ENCODE measurements around the gene ARPC5L.
"Not testable (repeated sequence)": the region's sequence is repeated elsewhere in the genome, so short reads cannot be mapped to it uniquely, and the experiment has no call there.

The ARPC5L gene

DNA sequence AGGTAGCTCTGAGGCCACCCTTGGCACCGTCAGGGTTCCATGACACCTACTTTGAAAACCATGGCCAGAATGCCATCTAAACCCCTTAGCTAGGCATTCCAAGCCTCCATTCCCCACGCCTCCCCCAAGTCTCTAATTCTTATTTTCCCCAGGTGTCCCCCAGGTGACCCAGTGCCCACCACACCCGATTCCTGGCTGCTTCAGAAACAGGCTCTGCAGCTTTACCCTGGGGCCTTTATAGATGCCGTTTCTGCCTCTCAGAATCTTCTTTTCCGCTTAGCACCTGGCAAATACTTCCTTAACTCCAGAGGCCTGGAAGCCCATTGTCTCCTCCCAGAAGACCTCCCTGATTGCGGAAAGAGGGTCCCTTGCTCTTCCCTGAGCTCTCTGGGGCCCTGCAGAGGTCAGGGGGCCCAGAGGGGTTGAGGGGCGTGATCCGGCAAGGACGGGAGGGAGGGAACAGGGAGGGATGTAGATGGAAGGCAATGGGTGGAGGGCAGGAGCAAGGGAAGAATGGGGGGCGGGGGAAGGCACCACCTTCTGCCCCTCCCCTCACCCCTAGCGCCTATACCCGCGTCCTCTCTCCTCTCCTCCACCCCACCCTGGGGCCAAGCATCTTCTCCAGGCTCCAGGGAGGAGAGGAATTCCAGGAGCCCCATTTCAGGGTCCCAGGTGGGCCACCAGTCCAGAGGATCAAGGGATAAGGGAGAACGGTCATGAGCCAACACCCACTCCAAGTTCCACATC, 20.7 kb upstream of the ARPC5L start:
- no peak for DNase-seq

DNA sequence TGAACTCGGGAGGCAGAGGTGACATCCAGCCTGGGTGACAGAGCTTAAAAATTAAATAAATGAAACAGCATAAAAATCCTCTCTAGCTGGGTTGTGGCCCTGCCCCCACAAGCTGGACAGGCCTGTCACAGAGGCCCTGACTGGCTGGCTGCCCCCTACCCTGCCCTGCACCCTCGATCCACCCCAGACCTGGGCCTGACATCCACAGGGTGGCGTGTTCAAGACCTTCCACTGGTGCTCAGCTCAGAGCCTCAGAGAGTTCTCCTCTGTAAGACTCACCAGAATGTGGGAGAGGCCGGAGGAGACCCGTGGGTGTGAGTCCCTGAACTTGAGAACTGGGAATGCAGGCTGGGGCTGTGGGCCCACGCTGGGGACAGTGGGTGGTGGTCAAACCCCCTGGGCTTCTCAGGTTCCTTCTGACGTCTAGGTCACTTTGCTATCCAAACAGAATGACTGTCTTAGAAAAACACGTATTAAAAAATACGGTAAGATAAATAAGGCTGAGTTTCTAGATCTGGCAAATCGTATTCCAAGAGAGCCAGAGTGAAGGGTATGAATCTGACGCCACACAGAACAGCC, 18.4 kb upstream of the ARPC5L start:
- DNase-seq: no peak

DNA sequence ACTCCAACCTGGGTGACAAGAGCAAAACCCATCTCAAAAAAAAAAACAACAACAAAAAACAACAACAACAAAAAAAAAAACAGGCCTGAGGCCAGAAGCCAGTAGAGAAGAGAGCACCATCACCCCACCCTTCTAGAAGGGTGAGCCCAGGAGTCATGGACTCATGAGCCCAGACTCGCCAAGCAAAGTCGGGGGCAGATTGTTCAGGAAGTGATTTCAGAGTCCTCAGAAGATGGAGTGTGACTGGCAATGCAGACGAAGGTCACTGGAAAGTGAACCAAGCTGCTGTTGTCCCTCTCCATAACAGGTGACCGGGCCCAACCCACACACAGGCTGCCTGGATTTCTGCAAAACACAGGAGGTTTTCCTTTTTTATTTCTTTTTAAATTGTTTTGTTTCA, 17.6 kb upstream of the ARPC5L start:
- no peak for DNase-seq

DNA sequence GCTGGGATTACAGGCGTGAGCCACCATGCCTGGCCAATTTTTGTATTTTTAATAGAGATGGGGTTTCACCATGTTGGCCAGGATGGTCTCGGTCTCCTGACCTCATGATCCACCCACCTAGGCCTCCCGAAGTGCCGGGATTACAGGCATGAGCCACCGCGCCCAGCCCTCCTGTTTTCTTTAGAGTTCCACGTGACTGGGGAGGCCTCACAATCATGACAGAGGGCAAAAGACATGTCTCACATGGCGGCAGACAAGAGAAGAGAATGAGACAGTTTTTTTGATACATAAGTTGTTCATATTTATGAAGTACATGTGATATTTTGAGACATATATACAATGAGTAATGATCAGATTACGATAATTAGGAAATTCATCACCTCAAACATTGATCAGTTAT, 15.5 kb upstream of the ARPC5L start:
- not testable (repeated sequence) for DNase-seq

DNA sequence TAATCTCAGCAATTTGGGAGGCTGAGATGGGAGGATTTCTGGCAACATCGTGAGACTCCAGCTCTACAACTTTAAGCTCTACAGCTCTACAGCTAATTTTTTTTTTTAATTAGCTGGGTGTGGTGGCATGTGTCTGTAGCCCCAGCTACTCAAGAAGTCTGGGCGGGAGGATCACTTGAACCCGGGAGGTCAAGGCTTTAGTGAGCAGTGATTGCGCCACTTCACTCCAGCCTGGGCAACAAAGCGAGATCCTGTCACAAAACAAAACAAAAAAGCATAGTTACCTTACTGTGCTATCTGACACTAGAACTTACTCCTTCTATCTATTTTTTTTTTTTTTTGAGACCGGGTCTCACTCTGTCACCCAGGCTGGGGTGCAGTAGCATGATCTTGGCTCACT, 15.0 kb upstream of the ARPC5L start:
- DNase-seq: no peak

DNA sequence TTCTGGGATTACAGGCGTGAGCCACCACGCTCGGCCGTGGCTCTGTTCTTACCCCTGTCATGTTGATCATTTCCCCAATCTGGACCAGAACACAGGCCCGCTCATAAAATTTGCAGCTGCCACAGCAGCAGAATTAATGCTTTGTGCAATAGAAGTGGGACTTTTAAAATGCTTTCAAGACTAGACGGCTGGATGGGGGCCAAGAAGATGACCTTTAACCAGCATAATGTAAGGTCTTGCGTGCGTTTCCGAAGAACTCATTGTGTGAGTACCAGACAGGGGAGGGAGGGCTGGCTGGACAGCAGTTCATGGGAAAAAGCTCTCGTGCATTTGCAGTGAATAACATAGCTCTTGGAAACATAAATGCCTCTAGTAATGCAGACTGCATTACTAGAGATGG, 12.1 kb upstream of the ARPC5L start:
- DNase-seq: no peak

DNA sequence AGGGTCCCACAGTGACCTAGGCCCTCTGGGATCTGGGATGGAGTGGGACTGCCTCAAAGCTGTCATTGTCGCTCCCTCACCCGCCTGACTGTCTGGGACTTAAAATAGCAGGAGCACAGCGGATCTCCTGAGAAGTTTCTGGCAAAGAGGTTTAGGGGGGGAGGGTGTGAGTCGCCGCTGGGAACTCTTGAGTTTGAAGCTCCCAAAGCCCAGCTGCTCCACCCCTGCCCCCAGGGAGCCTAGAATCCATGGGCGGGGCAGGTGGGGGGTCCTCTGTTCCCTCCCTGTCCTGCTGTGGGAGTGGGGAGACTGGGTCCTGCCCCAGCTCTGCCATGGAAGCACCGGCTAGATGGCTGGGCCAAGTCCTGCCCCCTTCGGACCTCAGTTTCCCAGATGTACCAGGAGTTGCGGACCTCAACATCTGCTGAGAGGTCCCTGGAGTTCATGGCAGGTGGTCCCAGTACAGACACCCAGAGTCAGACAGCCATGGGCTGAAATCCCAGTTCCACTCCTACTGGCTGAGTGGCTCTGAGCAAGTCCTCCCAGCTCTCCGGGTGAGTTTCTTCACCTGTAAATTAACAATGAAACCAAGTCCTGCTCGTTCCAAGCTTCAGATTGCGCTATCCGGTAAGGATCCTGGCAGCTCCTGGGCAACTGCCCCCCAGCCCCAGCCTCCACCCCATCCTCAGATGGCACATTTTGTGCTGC, 9.7 kb upstream of the ARPC5L start:
- DNase-seq: no peak

DNA sequence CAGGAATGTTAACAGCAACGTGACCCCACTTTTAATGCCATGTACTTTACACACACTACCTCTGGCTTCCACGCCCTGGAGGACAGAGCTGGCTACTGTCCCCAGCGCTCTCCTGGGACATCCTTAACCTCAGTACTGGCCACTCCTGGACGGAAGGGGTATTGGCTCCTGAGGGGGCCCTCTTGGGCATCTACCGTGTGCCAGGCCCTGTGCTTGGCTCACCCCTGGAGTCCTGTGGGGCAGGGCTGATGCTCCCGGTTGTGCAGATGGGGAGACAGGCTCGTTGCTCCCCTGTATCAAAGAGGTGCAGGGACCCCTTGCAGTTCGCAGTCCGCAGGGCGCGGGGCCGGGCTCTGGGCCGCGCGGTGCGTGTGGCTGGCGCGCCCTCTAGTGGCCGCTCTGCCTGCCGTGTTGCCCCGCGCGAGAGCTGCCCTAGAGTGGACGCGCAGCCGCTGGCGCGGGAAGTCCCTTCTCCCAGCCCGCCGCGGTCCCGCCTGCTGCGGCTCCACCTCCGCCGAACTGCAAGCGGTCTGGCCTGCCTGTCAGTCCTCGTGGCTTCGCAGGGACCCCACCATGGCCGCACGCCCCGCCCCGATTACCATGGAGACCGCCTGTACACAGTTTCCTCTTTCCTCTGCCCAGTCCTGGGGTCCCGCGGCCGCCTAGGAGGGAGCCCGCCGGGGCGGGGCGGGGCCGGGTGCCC, 8.9 kb upstream of the ARPC5L start, which contains the start of gene WDR38:
WDR38 (plus strand) TSS at position 632 of the 703 bp plus-strand sequence. CDS start 72 bp downstream, outside the sequence.
- DNase-seq: peak; percentile 87

DNA sequence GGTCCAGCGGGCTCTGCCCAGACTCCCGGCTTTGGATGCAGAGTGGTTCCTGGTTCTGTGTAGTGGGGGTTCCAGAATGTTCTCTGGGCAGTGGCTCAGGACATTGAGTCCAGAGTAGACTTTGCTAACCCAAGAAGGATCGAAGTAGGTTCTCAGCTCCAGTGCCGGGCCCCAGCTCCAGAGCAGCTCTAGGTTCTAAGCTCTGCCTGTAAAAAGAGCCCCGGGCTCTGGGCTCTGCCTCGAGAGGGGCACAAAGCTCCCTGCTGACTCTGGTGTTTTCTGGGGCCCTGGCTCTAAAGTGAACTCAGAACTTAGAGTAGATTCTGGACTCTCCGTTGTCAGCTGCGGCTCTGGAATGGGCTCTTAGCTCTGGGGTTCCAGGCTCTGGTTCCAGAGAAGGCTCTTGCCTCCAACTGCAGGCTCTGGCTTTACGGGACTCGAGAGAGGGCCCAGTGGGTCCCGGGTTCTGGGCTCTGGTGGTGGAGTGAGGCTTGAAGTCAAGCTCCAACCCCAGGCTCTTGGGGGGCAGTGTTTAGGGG, 8.3 kb upstream of the ARPC5L start:
- no peak for DNase-seq

DNA sequence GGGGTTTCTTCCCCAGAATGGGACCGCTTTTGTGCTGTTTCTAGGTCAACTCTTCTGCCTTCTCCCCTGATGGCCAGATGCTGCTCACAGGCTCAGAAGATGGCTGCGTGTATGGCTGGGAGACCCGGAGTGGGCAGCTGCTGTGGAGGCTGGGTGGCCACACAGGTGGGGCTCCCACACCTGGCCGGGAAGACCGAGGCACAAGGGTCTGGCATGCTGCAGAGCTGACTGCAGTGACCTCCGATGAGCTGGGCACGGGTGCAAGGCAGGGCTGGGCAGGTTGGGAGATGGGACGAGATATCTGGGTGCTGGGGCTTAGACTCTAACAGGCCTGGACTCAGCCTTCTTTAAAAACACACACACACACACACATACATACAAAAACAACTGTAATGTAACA, 7.8 kb upstream of the ARPC5L start:
- no peak for DNase-seq

DNA sequence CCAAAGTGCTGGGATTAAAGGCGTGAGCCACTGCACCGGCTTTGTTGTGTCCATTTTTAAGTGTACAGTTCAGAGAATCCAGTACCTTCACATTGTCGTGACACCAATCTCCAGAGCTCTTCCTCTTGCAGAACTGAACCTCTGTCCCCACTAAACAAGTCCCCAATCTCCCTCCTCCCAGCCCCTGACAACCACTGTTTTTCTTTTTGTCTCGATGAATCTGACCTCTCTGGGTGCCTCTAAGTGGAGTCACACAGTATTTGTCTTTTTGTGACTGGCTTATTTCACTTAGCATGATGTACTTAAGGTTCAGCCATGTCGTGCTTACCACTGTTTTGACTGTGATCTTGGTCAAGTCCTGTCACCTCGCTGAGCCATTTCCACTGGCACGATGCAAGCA, 7.1 kb upstream of the ARPC5L start:
- no peak for DNase-seq

DNA sequence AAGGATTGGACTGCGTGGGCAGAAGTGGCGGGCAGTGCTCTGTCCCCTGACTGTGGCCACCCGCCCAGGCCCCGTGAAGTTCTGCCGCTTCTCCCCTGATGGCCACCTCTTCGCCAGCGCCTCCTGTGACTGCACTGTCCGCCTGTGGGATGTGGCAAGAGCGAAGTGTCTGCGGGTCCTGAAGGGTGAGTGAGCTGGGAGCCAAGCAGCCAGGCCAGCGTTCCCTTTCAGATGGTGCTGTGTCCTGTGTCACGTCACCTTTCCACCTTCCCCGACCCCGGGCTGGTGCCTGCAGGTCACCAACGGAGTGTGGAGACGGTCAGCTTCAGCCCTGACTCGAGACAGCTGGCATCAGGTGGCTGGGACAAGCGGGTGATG, 6.4 kb upstream of the ARPC5L start:
- no peak for DNase-seq

DNA sequence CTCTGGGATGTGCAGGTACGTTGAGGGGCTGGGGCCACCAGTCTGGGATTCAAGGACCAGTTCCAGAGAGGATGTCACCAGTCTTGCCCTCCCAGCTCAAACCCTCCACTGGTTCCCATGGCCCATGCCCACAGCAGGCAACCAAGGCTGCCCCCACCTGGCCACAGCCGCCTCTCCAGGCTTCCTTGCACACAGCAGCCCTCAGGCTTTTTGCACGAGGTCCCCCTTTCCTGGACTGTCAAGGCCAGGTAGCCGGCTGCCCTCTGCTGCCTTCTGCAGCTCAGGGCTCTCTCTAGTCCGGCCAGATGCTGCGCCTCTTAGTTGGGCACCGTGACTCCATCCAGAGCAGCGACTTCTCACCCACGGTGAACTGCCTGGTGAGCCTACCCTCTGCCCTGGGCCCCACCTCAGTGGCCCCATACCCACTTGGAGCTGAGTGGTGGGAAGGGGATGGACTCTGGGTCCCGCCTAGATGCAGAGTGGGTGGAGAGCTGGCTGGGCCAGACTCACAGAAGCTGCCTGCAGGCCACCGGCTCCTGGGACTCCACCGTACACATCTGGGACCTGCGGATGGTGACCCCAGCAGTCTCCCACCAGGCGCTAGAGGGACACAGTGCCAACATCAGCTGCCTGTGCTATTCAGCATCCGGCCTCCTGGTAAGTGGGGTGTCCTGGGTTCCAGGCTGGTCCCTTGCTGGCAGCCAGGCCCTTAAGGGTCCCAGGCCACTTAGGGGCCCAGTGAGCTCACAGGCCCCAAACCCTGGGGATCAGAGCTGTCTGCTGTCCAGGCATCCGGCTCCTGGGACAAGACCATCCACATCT, 5.8 kb upstream of the ARPC5L start:
- DNase-seq: no peak

DNA sequence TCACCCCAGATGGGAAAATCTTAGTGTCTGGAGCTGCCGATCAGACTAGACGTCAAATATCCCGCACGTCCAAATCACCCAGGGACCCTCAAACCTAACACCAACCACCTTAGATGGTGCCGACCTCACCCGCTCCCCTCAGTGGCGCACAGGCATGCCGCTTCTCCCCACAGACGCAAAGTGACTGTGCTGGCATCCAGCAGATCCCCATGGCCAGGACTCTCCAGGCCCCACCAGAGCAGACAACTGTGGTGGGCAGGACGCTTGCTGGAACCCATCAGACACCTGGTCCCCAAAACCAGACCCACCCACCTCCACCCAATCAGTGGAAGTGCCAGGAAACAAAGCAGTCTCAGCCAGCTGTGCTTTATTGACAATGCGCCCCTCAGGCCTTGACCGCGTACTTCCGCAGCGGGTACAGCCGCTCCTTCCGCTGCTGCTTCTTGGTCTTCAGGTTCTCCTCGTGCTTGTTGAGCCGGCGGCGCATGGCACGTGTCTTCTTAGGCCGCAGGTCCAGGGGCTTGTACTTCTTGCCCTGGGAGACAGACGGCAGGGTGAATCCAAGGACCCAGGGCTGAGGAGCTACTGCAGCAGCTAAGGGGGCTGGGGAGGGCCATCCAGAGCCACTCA, 4.3 kb upstream of the ARPC5L start:
- DNase-seq: no peak

DNA sequence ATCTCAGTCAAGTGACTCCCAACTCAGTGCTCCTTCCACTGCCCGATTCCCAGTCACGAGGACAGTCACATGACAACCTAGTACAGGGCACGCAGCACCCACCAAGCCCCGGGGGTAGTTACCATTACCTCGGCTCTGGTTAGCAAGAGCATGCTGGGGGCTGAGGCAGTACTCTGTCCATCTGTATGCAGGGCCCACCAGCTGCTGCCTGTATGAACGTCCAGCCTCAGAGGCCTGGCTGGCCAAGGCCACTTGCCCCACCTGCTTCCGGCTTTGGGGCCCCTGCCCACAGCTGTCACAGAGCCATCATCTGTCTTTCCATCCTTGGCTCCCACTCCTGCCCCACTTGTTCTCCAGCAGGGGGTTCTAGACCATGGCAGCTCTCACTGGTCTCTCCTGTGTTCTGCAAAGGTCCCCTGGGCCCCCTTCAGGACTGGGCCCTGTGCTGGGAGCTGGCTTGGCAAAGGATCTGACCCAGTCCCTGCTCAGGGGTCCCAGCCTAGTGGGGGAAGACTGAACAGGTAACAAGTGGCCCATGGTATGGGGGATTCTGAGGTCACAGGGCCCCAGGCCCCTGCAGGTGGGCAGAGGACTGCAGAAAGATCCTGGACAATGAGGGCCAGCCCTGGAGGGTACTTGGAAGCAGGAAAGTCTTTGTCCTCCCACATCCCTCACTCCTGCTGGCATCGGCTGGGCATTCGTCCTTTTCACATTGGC, 3.4 kb upstream of the ARPC5L start:
- peak; percentile 62 for DNase-seq

DNA sequence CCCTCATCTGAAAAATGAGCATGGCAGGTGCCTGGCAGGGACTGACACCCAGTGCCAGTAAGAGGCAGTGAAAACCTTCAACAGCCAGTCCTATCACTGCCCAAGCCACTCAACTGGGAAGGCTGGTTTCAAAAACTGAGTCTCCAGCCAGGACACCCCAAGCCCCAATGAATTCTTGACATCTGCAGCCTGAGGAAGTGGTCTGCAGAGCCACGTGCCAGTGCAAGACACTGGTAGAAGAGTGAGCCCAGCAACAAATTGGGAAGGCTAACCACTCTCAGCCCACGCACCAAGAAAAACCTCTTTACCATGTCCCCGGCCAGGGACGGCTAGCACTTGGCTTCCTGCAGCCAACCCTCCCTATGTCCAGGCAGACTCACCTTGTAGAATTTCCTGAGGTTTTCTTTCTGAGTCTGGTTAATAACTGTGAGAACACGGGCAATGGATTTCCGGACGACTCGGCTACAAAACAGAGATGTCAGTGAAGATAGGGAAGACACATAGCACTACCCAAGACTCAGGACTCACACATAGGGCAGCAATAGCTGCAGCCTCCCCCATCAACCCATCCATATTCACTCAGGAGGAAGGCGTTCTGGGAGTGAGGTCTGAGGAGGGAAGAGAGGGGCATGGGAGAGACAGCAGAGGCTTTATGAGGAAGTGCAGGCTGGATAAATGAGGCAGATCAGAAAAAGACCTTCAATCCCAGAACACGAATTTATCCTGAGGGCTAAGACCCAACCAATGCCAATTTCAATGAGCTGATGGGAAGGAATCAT, 1.9 kb upstream of the ARPC5L start:
- DNase-seq: no peak

DNA sequence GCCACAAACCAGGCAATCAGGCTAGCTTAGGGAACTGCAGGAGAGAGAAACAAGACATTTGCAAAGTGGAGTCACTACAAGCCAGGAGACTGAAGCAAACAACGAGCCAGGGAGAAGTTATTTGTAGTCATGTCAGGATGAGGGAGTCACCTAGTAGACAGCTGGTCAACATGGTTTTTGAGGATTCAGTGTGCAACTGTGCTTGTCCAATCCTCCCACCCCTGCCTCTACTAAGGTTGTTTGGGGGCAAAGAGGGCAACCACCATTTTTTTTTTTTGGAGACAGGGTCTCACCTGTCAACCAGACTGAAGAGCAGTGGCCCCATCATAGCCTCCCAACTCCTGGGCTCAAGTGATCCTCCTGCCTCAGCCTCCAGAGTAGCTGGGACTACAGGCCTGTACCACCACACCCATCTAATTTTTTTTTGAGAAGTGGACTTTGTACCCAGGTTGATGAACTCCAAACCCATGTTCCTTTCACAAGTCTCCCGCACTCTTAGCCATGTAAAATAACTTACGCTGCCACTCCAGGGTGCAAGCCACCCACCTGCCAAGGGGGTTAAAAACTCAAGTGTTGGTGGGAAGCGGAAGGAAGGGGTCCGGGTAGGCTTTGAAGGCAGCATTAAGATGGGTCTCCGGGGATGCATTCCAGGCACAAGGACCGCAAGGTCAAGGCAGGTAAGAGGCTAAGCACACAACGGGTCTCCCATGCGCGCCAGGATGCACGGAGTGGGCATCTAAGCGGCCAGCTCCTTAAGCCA, 1.2 kb upstream of the ARPC5L start:
- DNase-seq: no peak

DNA sequence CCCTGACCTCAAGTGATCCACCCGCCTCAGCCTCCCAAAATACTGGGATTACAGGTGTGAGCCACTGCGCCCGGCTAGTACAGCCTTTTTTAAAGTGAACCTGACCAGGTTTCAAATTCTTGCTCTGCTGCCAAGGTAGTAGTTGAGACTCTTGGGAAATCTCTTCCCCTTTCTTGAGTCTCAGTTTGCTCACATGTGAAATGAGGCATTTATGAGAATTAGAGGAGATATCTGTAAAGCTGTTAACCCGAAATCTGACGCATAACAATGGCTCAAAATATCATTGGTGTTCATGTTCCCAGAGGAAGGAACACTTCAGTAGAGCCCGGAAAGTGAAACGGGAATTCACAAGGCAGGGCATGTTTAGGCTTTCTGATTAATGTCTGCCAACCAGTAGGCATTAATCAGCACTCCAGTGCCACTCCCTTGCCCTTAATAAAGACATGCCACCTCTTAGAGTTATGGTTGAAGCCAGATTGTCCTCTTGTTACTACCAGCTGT, 1.5 kb downstream of the ARPC5L start:
- DNase-seq: no peak
